T47D (cell line): ENCODE results near the gene HMGCL.
A peak's percentile ranks its signal among the peaks of the same experiment; 100 is the strongest.

Experiments used
- DNase-seq, 2 experiments: peaks; one replicate each; pipeline versions ENCODE4 v3.0.0 to v3.0.0-alpha.2; 2011 to 2012; ENCODE audit warnings: low read depth in 1 of 2, low spot score in 1 of 2
- JUND ChIP-seq: IDR thresholded peaks from 2 replicates; pipeline ENCODE4 v1.6.1; 2012; ENCODE audit warnings: low read depth
- in situ Hi-C: cut with HindIII; loops from 2 replicates; pipeline ENCODE4 v1.10.0; 2016; ENCODE audit warnings: low sequenced_read_pairs, low pct_unique_long_range_greater_than_20kb

The HMGCL gene

GRCh38 chr1:23774174-23774880 lies 50.9 kb downstream of the HMGCL start:
- in situ Hi-C loops, result no loop called here
- no peak for DNase-seq
- TF ChIP-seq JUND, result no peak

DNA sequence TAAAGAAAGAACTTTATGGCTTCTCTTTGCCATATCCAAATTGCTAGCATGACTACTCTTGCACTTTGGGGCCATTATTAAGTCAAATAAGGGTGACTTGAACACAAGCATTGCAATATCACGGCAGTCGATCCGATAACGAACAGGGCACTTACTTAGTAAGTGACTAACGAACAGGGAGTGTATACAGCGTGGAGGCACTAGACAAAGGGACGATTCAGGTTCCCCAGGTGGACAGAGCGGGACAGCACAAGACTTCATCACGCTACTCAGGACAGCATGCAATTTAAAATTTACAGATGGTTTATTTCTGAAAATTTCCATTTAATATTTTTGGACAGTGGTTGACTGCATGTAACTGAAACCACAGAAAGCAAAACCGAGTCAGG lies 52.4 kb downstream of the HMGCL start:
- TF ChIP-seq JUND, result no peak
- DNase-seq, result no peak
- in situ Hi-C loops, result no loop called here

DNA sequence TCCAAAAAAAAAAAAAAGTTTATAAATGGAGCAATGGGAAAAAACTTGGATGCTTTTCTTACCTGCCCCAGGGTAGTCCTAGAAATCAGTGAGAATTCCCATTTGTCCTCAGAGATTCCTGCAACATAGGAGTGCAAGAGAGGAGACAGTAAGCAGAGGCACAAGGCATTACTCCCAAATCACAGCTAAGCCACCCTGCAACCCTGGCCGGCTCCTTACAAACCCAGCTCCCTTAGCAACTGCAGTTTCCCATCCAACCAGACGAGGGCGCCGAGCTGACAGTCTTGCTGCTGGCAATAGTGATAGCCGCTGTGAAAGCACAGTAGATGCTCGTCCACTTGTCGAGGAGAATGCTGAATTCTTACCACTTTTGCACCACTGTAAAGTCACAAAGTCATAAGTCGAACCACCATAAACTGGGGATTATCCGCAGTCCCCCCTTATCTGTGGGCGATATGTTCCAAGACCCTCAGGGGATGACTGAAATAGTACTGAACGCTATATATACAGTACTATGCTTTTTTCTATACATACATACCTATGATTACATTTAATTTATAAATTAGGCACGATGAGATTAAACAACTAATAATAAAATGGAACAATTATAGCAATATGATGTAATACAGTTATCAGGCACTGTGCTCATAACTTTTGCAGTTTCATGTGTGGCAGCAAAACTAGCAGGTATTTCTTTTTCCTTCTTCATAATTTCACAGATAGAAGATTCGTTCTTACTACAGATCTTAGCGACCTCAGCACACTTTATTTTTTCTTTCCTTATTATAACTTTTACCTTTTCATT lies 53.0 kb downstream of the HMGCL start:
- in situ Hi-C loops, result no loop called here
- DNase-seq, result peak in 1 of 2 experiments; percentile 82
- TF ChIP-seq JUND, result no peak

- no peak for DNase-seq
- in situ Hi-C loops, result no loop called here
- no peak for TF ChIP-seq JUND
Measured at GRCh38 chr1:23768733-23769132, 56.5 kb downstream of the HMGCL start.

GRCh38 chr1:23763041-23763577 lies 62.1 kb downstream of the HMGCL start:
- in situ Hi-C loops, result no loop called here
- DNase-seq, result no peak
- no peak for TF ChIP-seq JUND

DNA sequence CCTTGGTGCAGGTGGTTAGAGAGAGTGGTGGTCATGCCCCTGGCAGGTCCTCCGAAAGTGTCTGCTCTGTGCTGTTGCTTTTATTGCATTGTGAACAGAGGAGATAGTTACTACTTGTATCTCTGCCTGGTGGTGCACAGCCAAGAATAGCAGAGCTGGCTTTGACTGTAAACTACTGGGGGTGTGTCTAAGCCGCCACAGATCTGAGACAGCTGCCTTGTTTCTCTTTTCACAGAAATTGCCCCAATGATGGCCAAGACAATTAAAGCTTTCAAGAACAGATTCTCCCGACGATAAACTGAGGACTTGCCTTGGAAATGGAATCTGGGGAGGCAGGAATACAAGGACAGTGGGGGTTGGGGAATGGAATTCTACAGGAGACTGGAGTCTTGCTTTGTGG lies 66.0 kb downstream of the HMGCL start:
- in situ Hi-C loops, result no loop called here
- no peak for DNase-seq
- no peak for TF ChIP-seq JUND

- TF ChIP-seq JUND, result no peak
- in situ Hi-C loops, result no loop called here
- no peak for DNase-seq
Measured at GRCh38 chr1:23757812-23758211, 67.4 kb downstream of the HMGCL start.

DNA sequence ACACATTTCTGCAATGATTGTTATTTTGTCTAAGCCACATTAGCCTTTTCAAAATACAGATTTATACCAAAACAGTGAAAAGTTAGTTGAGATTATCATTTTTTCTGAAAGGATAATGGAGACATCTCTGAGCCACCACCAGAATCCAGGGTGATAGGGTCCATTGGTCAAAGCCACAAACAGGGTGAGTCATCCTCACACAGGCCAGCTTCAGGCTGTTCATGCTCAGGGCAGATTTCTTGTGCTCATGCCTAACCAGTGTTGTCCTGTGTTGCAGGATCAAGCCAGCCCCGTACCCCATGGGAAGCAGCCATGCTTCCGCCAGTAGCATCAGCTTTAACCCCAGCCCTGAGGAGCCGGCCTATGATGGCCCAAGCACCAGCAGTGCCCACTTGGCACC lies 68.6 kb downstream of the HMGCL start:
- no peak for TF ChIP-seq JUND
- no peak for DNase-seq
- in situ Hi-C loops, result no loop called here

- in situ Hi-C loops, result no loop called here
- DNase-seq, result no peak
- TF ChIP-seq JUND, result no peak
Measured at GRCh38 chr1:23752909-23753308, 72.3 kb downstream of the HMGCL start.
